Gastrocnemius medialis (tissue), 4 donors: Measurements from ENCODE around the gene KCNC3.

Experiments
- POLR2A ChIP-seq, 2 donors: fragments of 450-650 bp; IDR thresholded peaks; one replicate each; pipeline ENCODE4 v1.6.1; 2017; ENCODE audit warnings: antibody characterized with exemption in 2 of 2, mild to moderate bottlenecking in 2 of 2, moderate library complexity in 2 of 2
- TF ChIP-seq, protein P1 (sequence below), 5 experiments: fragments of 450-650 bp in 3 of 5; fragments of 200-600 bp in 2 of 5; sonication (generic) in 2 of 5; IDR thresholded peaks in 4 of 5; conservative IDR thresholded peaks in 1 of 5; 1 replicate in 4 of 5; 2 replicates in 1 of 5; pipeline ENCODE4 v1.5.1; 2016 to 2019; ENCODE audit warnings: antibody characterized with exemption in 5 of 5, mild to moderate bottlenecking in 3 of 5, moderate library complexity in 3 of 5

DNA sequence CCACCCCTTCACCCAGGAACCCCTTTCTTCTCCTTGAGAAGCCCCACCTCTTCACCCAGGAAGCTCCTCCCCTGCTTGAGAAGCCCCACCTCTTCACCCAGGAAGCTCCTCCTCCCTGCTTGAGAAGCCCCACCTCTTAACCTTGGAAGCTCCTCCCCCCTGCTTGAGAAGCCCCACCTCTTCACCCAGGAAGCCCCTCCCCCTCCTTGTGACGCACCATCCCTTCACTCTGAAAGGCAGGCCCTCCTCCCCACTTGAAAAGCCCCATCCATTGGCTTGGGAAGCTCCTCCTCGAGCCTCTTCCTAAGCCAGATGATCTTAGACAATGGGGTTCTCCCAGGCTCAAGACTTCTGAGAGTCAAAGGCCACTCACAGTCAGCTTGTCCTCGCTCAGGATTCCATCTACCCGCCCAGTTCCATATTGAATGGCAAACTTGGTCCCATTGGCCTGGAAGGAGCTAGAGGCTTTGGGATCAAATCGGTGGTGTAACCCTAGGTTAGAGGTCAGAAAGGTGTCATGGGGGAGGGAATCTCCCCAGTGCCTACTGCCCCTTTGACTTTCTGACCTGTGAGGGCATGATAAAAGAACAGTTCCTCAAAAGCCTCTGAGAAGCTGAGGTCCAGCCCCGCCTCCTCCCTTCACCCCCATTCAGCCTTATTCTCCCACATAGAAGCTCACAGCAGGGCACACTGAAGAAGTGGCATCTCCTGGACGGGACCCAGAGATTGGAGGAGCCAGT is 32.3 kb upstream of the KCNC3 start:
- TF ChIP-seq, protein P1, sequence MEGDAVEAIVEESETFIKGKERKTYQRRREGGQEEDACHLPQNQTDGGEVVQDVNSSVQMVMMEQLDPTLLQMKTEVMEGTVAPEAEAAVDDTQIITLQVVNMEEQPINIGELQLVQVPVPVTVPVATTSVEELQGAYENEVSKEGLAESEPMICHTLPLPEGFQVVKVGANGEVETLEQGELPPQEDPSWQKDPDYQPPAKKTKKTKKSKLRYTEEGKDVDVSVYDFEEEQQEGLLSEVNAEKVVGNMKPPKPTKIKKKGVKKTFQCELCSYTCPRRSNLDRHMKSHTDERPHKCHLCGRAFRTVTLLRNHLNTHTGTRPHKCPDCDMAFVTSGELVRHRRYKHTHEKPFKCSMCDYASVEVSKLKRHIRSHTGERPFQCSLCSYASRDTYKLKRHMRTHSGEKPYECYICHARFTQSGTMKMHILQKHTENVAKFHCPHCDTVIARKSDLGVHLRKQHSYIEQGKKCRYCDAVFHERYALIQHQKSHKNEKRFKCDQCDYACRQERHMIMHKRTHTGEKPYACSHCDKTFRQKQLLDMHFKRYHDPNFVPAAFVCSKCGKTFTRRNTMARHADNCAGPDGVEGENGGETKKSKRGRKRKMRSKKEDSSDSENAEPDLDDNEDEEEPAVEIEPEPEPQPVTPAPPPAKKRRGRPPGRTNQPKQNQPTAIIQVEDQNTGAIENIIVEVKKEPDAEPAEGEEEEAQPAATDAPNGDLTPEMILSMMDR (IDR thresholded peaks at IDR 0.05 in 4 of 5, conservative IDR thresholded peaks at IDR 0.05 in 1 of 5): no peak
- no peak for TF ChIP-seq POLR2A (IDR thresholded peaks at IDR 0.05)
